Astrocyte (in vitro differentiated cells and primary cell): ENCODE measurements around the gene ATP5MK. TPM values are rescaled to one million over a fixed set of nuclear protein-coding genes. Genes with fewer than 3 reads are reported as not detected.

ENCODE experiments used
- DNase-seq: peaks from one replicate; pipeline ENCODE4 v3.0.0-alpha.2; 2010; ENCODE audit warnings: low read depth
- FAIRE-seq: peaks from 2 replicates; lab custom pipeline; 2011; peaks lifted over from hg19 to GRCh38; lab: Jason Lieb, UNC
- H2AFZ ChIP-seq: 2 replicates; pipeline ENCODE4 v1.6.0; 2012; ENCODE audit warnings: low read depth, low read length, inconsistent platforms
- H3K27ac ChIP-seq: 2 replicates; pipeline ENCODE4 v1.5.1; 2011; ENCODE audit warnings: low read depth, low read length, inconsistent platforms
- H3K27me3 ChIP-seq: 2 replicates; pipeline ENCODE4 v1.6.0; 2011; ENCODE audit warnings: low read length, inconsistent platforms; ENCODE audit not compliant: insufficient read depth
- H3K36me3 ChIP-seq: 2 replicates; pipeline ENCODE4 v1.5.1; 2011; ENCODE audit warnings: low read length, inconsistent platforms; ENCODE audit not compliant: insufficient read depth
- H3K4me1 ChIP-seq: 2 replicates; pipeline ENCODE4 v1.5.1; 2011; ENCODE audit warnings: low read length, inconsistent platforms; ENCODE audit not compliant: insufficient read depth
- H3K4me2 ChIP-seq: 2 replicates; pipeline ENCODE4 v1.6.0; 2012; ENCODE audit warnings: low read length, inconsistent platforms
- H3K4me3 ChIP-seq: 2 replicates; pipeline ENCODE4 v1.5.1; 2011; ENCODE audit warnings: low read depth, mild to moderate bottlenecking, low read length, inconsistent platforms; ENCODE audit not compliant: insufficient read depth
- H3K79me2 ChIP-seq: 2 replicates; pipeline ENCODE4 v1.6.0; 2012; ENCODE audit warnings: mild to moderate bottlenecking, low read length, inconsistent platforms; ENCODE audit not compliant: insufficient read depth
- H3K9ac ChIP-seq: 2 replicates; pipeline ENCODE4 v1.6.0; 2012; ENCODE audit warnings: mild to moderate bottlenecking, low read length, inconsistent platforms
- H3K9me3 ChIP-seq: 2 replicates; pipeline ENCODE4 v1.5.1; 2012; ENCODE audit warnings: low read depth, mild to moderate bottlenecking, low read length, inconsistent platforms; ENCODE audit not compliant: insufficient read depth
- H4K20me1 ChIP-seq: 2 replicates; pipeline ENCODE4 v1.6.0; 2012; ENCODE audit warnings: low read length, inconsistent platforms; ENCODE audit not compliant: insufficient read depth
- H3K27ac Mint-ChIP-seq: one replicate; pipeline ENCODE4 v1.8.0; 2021; ENCODE audit warnings: mild to moderate bottlenecking, mixed read lengths; ENCODE audit not compliant: unreplicated experiment
- H3K27me3 Mint-ChIP-seq: one replicate; pipeline ENCODE4 v1.8.0; 2021; ENCODE audit warnings: low read depth, mixed read lengths; ENCODE audit not compliant: unreplicated experiment
- H3K36me3 Mint-ChIP-seq: one replicate; pipeline ENCODE4 v1.8.0; 2021; ENCODE audit warnings: low read depth, mixed read lengths; ENCODE audit not compliant: unreplicated experiment
- H3K4me1 Mint-ChIP-seq: one replicate; pipeline ENCODE4 v1.8.0; 2021; ENCODE audit warnings: low read depth, mixed read lengths; ENCODE audit not compliant: unreplicated experiment
- H3K4me3 Mint-ChIP-seq: one replicate; pipeline ENCODE4 v1.8.0; 2021; ENCODE audit warnings: mild to moderate bottlenecking, moderate library complexity, mixed read lengths; ENCODE audit not compliant: unreplicated experiment
- H3K9me3 Mint-ChIP-seq: one replicate; pipeline ENCODE4 v1.8.0; 2021; ENCODE audit warnings: mild to moderate bottlenecking, mixed read lengths; ENCODE audit not compliant: unreplicated experiment
- EZH2 ChIP-seq: IDR thresholded peaks from 2 replicates; pipeline ENCODE4 v1.6.1; 2012; ENCODE audit warnings: mild to moderate bottlenecking, low read length, inconsistent platforms; ENCODE audit not compliant: insufficient read depth
- total RNA-seq: library from RNA; stranded (reverse); gene quantifications from 2 replicates; pipeline ENCODE4 v1.2.1, GENCODE V29; 2021
- TF ChIP-seq, protein P1 (sequence below): IDR thresholded peaks from 2 replicates; pipeline ENCODE4 v1.5.1; 2011; ENCODE audit warnings: low read depth, mild to moderate bottlenecking, inconsistent platforms, low read length, moderate library complexity; ENCODE audit not compliant: insufficient read depth

ATP5MK gene
- total RNA-seq, 1 donor from 2014 or later = 463 TPM

DNA sequence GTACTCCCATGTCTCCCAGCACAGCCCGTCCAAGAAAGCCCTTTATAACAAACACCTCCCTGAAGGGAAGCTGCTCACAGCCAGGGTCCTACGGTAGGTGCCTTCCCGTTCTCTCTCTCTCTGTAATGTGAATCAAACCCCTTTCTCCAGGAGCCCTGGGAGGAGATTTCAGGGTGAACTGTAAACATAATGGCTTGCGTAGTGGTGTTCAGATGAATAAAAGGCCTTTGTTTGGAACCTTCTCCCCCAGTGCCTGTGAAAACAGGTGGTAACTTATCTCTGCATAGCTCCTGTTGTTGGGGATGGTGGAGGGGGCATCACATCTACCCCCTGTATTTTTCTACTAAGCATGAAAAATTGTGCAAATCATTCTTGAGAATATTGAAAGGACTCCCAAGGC, 43.5 kb upstream of the ATP5MK start:
- Histone ChIP-seq H3K27ac (no peak overlapping the region), H3K79me2 (no peaks in the 10 kb centered on the region), H3K4me1 (peaks cover 18% of the 10 kb centered on the region), H3K27me3 (no peaks in the 10 kb centered on the region), H3K4me2 (no peak overlapping the region), H2AFZ (no peak overlapping the region), H3K36me3 (peaks cover 63% of the 10 kb centered on the region), H4K20me1 (peaks cover 54% of the 10 kb centered on the region), H3K9ac (no peak overlapping the region), H3K9me3 (no peaks in the 10 kb centered on the region), H3K4me3 (no peak overlapping the region)
- Mint-ChIP-seq H3K36me3 (peaks cover 50% of the 10 kb centered on the region), H3K4me3 (no peak overlapping the region), H3K9me3 (no peaks in the 10 kb centered on the region), H3K27ac (peak overlapping the region; percentile 41), H3K27me3 (no peaks in the 10 kb centered on the region), H3K4me1 (peaks cover 30% of the 10 kb centered on the region)
- TF ChIP-seq, protein P1, sequence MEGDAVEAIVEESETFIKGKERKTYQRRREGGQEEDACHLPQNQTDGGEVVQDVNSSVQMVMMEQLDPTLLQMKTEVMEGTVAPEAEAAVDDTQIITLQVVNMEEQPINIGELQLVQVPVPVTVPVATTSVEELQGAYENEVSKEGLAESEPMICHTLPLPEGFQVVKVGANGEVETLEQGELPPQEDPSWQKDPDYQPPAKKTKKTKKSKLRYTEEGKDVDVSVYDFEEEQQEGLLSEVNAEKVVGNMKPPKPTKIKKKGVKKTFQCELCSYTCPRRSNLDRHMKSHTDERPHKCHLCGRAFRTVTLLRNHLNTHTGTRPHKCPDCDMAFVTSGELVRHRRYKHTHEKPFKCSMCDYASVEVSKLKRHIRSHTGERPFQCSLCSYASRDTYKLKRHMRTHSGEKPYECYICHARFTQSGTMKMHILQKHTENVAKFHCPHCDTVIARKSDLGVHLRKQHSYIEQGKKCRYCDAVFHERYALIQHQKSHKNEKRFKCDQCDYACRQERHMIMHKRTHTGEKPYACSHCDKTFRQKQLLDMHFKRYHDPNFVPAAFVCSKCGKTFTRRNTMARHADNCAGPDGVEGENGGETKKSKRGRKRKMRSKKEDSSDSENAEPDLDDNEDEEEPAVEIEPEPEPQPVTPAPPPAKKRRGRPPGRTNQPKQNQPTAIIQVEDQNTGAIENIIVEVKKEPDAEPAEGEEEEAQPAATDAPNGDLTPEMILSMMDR = no peak
- no peak for TF ChIP-seq EZH2
- FAIRE-seq (no peak), DNase-seq (no peak)

DNA sequence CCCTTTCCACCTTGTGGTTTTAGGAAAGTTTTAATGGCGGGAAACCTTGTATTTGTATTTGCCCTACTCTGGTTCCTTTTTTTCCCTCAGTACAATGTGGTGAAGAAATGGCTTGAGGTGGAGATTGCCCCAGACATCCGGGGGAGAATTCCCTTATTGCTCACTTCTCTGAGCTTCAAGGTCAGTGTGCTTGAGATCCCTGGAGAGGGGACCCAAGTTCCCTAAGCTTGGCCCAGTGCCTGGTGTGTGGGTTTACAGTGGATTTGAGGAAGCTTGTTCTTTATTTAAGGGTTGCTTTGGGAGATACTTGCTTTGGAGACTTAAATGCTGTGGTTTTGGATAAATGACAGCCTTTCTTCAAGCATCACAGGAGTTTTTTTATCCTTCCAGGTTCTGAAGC, 37.6 kb upstream of the ATP5MK start:
- Histone ChIP-seq H3K27ac (no peak overlapping the region), H3K27me3 (no peaks in the 10 kb centered on the region), H3K4me2 (no peak overlapping the region), H3K79me2 (peaks cover 3% of the 10 kb centered on the region), H3K36me3 (peaks cover 67% of the 10 kb centered on the region), H2AFZ (no peak overlapping the region), H3K4me1 (no peaks in the 10 kb centered on the region), H3K4me3 (no peak overlapping the region), H4K20me1 (peaks cover 65% of the 10 kb centered on the region), H3K9me3 (no peaks in the 10 kb centered on the region), H3K9ac (no peak overlapping the region)
- no peak for FAIRE-seq
- no peak for TF ChIP-seq EZH2
- TF ChIP-seq, protein P1 = no peak
- Mint-ChIP-seq H3K36me3 (peaks cover 29% of the 10 kb centered on the region), H3K9me3 (no peaks in the 10 kb centered on the region), H3K27ac (no peak overlapping the region), H3K27me3 (no peaks in the 10 kb centered on the region), H3K4me3 (no peak overlapping the region), H3K4me1 (no peaks in the 10 kb centered on the region)
- DNase-seq = no peak

DNA sequence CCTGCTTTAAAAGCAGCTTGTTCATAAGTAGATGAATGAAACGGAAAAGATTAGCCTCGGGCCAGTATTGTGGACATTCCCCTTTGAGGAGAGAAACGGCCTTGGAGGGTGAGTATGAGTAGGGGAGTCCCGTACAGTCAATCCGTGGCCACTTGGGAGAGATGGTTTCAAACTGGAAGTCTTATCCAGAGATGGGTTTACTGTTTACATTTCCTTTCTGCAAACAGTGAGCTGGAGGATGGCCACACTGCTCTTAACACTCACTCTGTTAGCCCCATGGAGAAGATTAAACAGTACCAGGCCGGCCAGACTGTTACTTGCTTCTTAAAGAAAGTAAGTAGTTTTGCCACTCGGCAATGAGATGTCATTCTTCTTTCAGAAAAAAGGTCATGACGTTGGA, 35.6 kb upstream of the ATP5MK start:
- peaks cover 3% of the 10 kb centered on the region for H3K79me2 ChIP-seq
- TF ChIP-seq, protein P1 = no peak
- TF ChIP-seq EZH2 = no peak
- H3K4me1 ChIP-seq = no peaks in the 10 kb centered on the region
- H2AFZ ChIP-seq = no peak overlapping the region
- Mint-ChIP-seq H3K4me1 (no peaks in the 10 kb centered on the region), H3K27me3 (no peaks in the 10 kb centered on the region), H3K9me3 (no peaks in the 10 kb centered on the region), H3K36me3 (peaks cover 24% of the 10 kb centered on the region), H3K27ac (no peak overlapping the region), H3K4me3 (no peak overlapping the region)
- H3K36me3 ChIP-seq = peaks cover 68% of the 10 kb centered on the region
- H4K20me1 ChIP-seq = peaks cover 62% of the 10 kb centered on the region
- DNase-seq (no peak), FAIRE-seq (no peak)
- no peak overlapping the region for H3K4me2 ChIP-seq
- no peaks in the 10 kb centered on the region for H3K27me3 ChIP-seq
- H3K9ac ChIP-seq = no peak overlapping the region
- no peak overlapping the region for H3K27ac ChIP-seq
- H3K4me3 ChIP-seq = no peak overlapping the region
- no peaks in the 10 kb centered on the region for H3K9me3 ChIP-seq
